Smooth muscle cell of the brain vasculature (primary cell): ENCODE measurements around the gene PTPRM.

Source experiments
- DNase-seq: peaks from one replicate; pipeline ENCODE4 v3.0.0-alpha.2; 2012; ENCODE audit warnings: low read depth, low spot score

PTPRM gene

DNA sequence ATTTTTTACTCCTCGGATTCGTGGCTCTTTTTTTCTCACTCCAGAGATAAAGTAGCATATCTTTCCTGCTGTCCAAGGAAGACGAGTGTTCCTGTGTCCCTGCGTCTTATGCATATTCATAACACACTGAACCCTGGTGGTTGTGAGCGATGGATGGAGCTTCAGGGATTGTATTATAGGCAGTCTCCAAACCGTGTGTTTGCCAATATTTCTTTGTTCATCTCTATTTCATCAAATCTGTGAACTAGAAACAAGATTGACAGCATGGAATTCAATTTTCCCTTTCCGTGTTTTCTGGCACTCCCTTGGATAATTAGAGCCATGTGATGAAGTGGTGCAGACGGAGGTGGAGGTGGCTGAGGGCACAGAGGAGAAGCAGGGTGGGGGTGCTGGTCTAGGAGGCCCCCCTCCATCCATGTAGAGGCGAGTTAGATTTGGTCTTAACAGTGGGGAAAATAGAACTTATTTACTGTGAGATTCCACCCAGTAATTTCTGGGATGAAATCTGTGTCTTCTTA, 240.9 kb downstream of the PTPRM start:
- DNase-seq = no peak

- DNase-seq = no peak
Measured at GRCh38 chr18:7808992-7809391, 241.9 kb downstream of the PTPRM start.

- no peak for DNase-seq
Measured at GRCh38 chr18:7809455-7809854, 242.3 kb downstream of the PTPRM start.

GRCh38 chr18:7809978-7810377, 242.9 kb downstream of the PTPRM start:
- DNase-seq = no peak

GRCh38 chr18:7812431-7813063, 245.4 kb downstream of the PTPRM start:
- peak; percentile 69 for DNase-seq

GRCh38 chr18:7813131-7813530, 246.0 kb downstream of the PTPRM start:
- DNase-seq = no peak

DNA sequence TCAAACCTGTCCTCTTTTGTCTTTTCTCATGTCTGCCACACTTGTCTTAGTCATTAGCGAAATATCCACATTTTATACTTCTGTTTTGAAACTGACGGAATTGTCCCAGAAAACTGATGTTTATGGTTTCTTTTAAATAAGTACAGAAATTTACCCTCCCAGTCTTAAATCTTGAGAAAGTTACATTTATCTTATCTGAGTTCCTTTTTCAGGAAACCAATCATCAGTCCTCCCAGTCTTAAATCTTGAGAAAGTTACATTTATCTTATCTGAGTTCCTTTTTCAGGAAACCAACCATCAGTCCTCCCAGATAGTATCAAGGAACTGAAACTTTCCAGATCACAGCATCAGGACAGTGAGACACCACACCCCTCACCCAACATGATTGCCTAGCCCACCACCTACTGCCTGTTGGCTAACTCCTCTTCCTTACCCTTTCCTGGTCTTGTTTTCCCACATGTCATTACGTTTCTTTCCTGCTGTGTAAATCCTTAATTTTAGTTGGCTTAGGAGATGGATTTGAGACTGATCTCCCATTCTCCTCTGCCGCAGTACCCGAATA, 247.7 kb downstream of the PTPRM start:
- DNase-seq = no peak

DNA sequence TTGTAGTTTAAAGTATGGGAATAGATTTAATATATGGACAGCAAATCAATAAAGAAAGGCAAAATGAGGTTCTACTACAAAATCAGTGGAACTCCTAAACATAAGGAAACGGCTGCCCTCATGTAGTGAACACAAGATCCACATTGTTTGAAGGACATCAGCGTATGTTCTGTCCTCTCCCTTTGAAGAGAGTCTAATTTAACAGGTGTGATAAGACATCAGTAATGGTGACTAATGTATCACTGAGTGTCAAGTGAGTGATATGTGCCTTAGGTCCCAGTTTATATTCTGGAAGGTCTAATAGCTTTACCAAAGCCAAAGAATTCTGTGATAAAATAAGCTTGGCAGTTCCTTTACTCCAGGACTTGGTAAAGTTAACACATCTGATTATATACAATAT, 248.7 kb downstream of the PTPRM start:
- DNase-seq = no peak

DNA sequence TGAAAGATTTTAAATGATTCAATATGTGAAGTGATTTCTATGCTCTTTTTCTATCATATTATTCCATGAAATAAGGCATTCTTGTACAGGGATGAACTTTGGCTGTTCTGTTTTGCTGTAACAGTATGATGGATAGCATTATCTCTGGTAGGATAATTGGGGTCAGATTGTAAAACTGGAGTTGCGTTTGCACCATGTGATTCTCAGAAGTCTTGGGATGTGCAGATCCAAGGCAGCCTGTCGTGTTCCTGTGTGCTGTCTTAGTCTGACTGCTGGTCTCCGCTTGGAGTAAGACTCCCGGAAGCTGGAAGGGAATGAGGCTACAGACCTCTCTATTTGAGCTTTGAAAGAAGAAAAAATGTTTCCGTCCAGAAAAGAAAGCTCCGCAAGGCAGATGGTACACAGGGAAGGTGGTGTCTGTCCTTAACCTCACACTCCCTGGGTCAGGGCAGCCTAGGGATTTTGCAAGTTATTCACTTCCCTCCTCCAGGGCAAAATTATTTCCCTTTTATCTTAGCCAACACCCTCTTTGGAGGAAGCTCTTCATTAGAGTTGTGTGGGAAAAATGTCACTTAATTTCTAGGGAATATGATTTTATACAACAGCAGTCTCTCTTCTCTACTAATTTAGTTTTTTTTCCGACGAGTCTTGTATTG, 250.6 kb downstream of the PTPRM start:
- no peak for DNase-seq

DNA sequence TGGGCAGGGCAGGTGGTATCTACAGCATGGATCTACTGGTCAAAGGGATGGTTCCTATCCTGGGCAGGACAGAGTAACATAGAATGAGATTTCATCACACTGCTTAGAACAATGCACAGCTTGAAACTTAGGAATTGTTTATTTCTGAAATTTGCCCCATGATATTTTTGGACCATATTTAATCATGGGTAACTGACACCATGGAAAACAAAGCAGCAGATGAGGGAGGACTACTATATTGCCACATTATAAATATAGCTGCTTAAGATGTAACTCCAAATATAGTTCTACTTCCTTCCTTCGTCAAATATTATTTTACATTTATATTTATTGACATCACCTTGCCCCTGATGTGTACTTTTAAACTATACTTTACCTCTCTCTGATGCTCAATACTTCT, 254.7 kb downstream of the PTPRM start:
- peak; percentile 23 for DNase-seq

GRCh38 chr18:7822435-7823331, 255.6 kb downstream of the PTPRM start:
- DNase-seq = peak; percentile 84

DNA sequence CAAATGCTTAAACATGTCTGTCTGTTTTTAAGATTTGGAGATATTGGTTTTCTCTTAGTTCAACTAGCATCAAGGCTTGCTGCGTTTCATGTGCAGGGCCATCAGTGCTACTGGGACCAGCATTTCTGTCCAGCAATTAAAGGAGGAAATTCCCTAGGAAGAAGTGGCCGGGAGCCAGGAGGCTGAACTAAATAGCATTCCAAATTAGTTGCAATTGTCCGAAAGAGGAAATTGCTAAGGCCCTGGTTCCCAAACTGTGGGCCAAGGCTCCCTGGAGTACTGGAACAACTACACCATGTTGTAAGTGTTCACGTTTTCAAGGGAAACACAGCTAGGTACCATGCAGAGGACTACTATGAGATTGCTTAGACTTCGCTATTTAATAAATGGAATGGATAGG, 257.9 kb downstream of the PTPRM start:
- DNase-seq = no peak

- DNase-seq = no peak
Measured at GRCh38 chr18:7830468-7830867, 263.4 kb downstream of the PTPRM start.

GRCh38 chr18:7839548-7839947, 272.4 kb downstream of the PTPRM start:
- no peak for DNase-seq

- no peak for DNase-seq
Measured at GRCh38 chr18:7840411-7840810, 273.3 kb downstream of the PTPRM start.

GRCh38 chr18:7844017-7844416, 276.9 kb downstream of the PTPRM start:
- no peak for DNase-seq

DNA sequence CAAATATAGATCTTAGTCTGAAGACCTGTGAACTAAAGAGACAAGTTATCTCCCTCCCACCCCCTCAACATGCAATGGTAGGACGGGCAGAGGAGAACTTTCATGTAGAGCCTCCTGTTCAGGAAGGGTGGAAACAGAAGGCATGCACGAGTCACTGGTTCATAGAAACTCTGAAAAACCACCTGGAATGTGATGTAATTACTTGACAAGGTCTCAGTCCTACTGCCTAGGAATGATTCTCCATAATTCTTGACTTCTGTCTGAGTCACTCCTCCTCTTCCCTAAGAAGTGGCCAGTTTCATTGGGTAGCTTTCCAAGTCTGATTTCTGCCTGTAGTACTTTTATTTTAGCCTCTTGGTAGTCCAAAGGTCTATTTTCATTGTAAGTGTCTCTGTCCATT, 277.3 kb downstream of the PTPRM start:
- no peak for DNase-seq

GRCh38 chr18:7846335-7846734, 279.2 kb downstream of the PTPRM start:
- no peak for DNase-seq

- DNase-seq = no peak
Measured at GRCh38 chr18:7847357-7848053, 280.4 kb downstream of the PTPRM start.

DNA sequence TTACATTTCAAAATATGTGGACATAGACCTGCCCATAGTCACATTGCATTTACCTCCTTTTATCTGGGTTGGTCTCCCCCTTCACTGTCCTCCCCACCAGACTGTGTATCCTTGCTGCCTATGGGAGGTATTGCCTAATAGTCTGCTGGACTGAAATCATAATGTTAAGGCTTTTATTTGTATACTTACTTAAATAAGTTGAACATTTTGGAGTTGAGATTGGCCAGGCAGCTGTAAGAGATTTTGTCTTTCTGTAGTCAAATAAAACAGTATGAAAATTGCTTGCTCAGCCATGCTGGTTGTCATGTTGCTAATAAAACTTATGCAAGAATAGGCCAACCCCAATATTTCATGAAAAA, 280.9 kb downstream of the PTPRM start:
- no peak for DNase-seq

DNA sequence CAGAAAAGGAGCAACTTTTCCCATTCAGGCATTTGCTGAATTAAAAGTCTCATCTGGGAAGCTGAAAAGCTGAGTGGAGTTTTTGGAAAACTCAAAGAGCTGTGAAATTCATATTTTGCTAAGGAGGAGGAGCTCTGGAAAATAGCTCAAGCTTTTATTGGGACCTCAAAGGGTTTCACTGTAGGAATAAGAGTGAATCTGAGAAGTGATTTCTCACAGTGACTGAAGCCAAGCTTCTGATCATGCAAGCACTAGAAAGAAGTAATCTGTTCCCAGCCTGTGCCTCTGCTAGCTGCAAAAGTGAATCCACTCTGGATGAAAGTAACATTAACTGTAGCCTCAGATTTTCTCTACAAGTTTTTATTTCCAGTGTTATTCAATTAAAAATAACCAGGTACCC, 283.3 kb downstream of the PTPRM start:
- no peak for DNase-seq

GRCh38 chr18:7855028-7855427, 287.9 kb downstream of the PTPRM start:
- DNase-seq = no peak
